ENCODE results near the gene THRA.

Gene THRA

GRCh38 chr17:40101367-40102210 is 38.8 kb downstream of the THRA start:
- TF ChIP-seq, protein P1, sequence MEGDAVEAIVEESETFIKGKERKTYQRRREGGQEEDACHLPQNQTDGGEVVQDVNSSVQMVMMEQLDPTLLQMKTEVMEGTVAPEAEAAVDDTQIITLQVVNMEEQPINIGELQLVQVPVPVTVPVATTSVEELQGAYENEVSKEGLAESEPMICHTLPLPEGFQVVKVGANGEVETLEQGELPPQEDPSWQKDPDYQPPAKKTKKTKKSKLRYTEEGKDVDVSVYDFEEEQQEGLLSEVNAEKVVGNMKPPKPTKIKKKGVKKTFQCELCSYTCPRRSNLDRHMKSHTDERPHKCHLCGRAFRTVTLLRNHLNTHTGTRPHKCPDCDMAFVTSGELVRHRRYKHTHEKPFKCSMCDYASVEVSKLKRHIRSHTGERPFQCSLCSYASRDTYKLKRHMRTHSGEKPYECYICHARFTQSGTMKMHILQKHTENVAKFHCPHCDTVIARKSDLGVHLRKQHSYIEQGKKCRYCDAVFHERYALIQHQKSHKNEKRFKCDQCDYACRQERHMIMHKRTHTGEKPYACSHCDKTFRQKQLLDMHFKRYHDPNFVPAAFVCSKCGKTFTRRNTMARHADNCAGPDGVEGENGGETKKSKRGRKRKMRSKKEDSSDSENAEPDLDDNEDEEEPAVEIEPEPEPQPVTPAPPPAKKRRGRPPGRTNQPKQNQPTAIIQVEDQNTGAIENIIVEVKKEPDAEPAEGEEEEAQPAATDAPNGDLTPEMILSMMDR (IDR thresholded peaks at IDR 0.05; ENCODE audit: insufficient read depth, low read depth, low read length, missing control alignments), result no peak
- H3K4me3 ChIP-seq (ENCODE audit: low read length), result no peak overlapping the region

GRCh38 chr17:40103071-40103661 is 40.4 kb downstream of the THRA start:
- TF ChIP-seq, protein P1 (IDR thresholded peaks at IDR 0.05; ENCODE audit: insufficient read depth, low read depth, low read length, missing control alignments), result no peak
- no peak for DNase-seq (ENCODE audit: low read depth)
- H3K4me3 ChIP-seq (ENCODE audit: low read length), result no peak overlapping the region

More at GRCh38 chr17:40101367-40102210, 38.8 kb downstream of the THRA start:
- DNase-seq (ENCODE audit: low read depth), result no peak

- H3K4me3 ChIP-seq (ENCODE audit: low read length), result no peak overlapping the region
- TF ChIP-seq, protein P1 (IDR thresholded peaks at IDR 0.05; ENCODE audit: insufficient read depth, low read depth, low read length, missing control alignments), result no peak
- DNase-seq (ENCODE audit: low read depth), result no peak
These were observed 40.9 kb downstream of the THRA start for GRCh38 chr17:40103688-40104087.

GRCh38 chr17:40104594-40105486 is 42.1 kb downstream of the THRA start:
- H3K4me3 ChIP-seq (ENCODE audit: low read length), result no peak overlapping the region
- DNase-seq (ENCODE audit: low read depth), result peak; percentile 92
- TF ChIP-seq, protein P1 (IDR thresholded peaks at IDR 0.05; ENCODE audit: insufficient read depth, low read depth, low read length, missing control alignments), result no peak

DNA sequence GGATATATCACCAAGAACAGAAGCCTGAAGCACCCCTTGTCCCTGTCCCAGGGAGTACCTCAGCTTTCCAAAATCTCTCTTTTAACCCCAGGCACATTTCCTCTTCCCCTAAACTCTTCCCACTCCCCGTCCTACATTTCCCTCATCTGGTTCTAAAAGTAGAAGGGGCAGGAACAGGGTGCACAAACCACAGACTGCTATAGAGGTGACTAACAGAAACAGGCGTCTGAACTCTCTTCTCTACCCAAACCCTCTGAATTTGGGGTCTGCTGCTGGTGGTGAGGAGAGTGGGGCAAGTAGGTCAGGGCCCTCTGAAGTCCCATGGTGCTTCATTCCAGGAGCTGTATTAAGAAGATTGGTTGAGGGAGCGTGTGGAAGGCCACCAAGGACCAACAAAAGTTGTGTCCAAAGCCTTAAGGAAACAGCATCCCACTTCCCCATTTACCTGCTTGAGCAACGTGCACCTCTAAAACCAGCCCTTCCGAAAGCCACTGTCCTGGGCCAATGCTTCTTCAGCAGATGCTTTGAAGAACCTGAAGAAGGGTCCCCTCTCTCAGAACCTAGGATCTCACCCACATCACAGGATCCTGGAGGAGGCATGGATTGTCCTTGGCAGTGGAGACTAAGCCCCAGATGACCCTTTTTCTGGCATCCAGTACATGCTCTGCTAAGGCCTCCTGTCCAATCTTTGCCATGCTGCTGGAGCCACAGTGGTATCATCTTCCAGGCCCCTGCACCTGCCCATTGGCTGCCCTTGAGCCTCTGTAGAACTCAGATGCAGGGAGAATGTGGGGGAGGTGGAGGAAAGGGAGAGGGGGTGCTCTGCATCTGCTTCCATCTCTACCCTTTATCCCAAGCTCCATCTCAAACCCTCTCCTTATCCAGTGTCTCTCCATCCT is 43.3 kb downstream of the THRA start:
- TF ChIP-seq, protein P1 (IDR thresholded peaks at IDR 0.05; ENCODE audit: insufficient read depth, low read depth, low read length, missing control alignments), result no peak
- no peak for DNase-seq (ENCODE audit: low read depth)
- H3K4me3 ChIP-seq (ENCODE audit: low read length), result no peak overlapping the region
